Spleen (tissue), 11 donors: ENCODE results near the gene FLNB. TPM values are rescaled to one million over a fixed set of nuclear protein-coding genes. Genes with fewer than 3 reads are reported as not detected.

ENCODE experiments used
- DNase-seq: peaks from one replicate; pipeline ENCODE4 v3.0.0-alpha.2; 2020
- H3K27ac ChIP-seq, 8 donors: fragments of 200-600 bp; sonication (generic) in 7 of 8; 1 replicate in 4 of 8; 2 replicates in 4 of 8; pipeline versions ENCODE4 v1.5.0 to v1.8.0; 2016 to 2021; ENCODE audit warnings: inconsistent platforms in 4 of 8, mild to moderate bottlenecking in 4 of 8, moderate library complexity in 1 of 8
- H3K27me3 ChIP-seq, 7 donors: fragments of 200-600 bp; sonication (generic) in 6 of 7; replicated peaks in 1 of 7; 1 replicate in 4 of 7; 2 replicates in 3 of 7; pipeline versions ENCODE4 v1.5.0 to v1.8.0; 2016 to 2021; ENCODE audit warnings: inconsistent platforms in 3 of 7, mild to moderate bottlenecking in 1 of 7
- H3K36me3 ChIP-seq, 6 donors: fragments of 200-600 bp; sonication (generic) in 5 of 6; 1 replicate in 4 of 6; 2 replicates in 2 of 6; pipeline versions ENCODE4 v1.5.0 to v1.8.0; 2016 to 2021; ENCODE audit warnings: inconsistent platforms in 2 of 6
- H3K4me1 ChIP-seq, 6 donors: fragments of 200-600 bp; sonication (generic) in 5 of 6; 1 replicate in 3 of 6; 2 replicates in 3 of 6; pipeline versions ENCODE4 v1.5.0 to v1.8.0; 2016 to 2021; ENCODE audit warnings: inconsistent platforms in 3 of 6
- H3K4me3 ChIP-seq, 8 donors: fragments of 200-600 bp; sonication (generic) in 7 of 8; 1 replicate in 4 of 8; 2 replicates in 4 of 8; pipeline versions ENCODE4 v1.5.0 to v1.8.0; 2016 to 2021; ENCODE audit warnings: inconsistent platforms in 4 of 8, mild to moderate bottlenecking in 4 of 8, moderate library complexity in 2 of 8
- H3K9me3 ChIP-seq, 8 donors: fragments of 200-600 bp; sonication (generic) in 7 of 8; 1 replicate in 4 of 8; 2 replicates in 4 of 8; pipeline versions ENCODE4 v1.5.0 to v1.8.0; 2016 to 2021; ENCODE audit warnings: inconsistent platforms in 4 of 8
- POLR2A ChIP-seq, 3 donors: fragments of 450-650 bp; IDR thresholded peaks; one replicate each; pipeline ENCODE4 v1.5.1; 2017; ENCODE audit warnings: antibody characterized with exemption in 3 of 3, mild to moderate bottlenecking in 1 of 3
- POLR2AphosphoS5 ChIP-seq, 3 donors: sonication (generic); formaldehyde crosslinking; IDR thresholded peaks; one replicate each; pipeline ENCODE4 v1.5.1; 2017; ENCODE audit warnings: antibody characterized with exemption in 3 of 3
- WGBS, 5 donors: extraction: QIAGEN DNeasy Blood & Tissue Kit in 3 of 5; methylation state at CpG; one replicate each; pipeline versions ENCODE4 v1.1.5 to v1.1.7; 2013 to 2018; 5-methylcytosine and 5-hydroxymethylcytosine counted together
- intact Hi-C: fragments of 100-400 bp; cut with DNase I; formaldehyde crosslinking; loops from one replicate; pipeline ENCODE4 v1.15.0; 2023; ENCODE audit warnings: low total_unique reads
- polyA plus RNA-seq, 3 donors: library from polyadenylated mRNA; stranded (reverse); fragments of 200-250 nt; gene quantifications; one replicate each; pipeline ENCODE4 v1.2.1, GENCODE V29; 2013
- total RNA-seq, 7 donors: library from RNA; depleted of rRNA in 3 of 7; stranded (reverse); fragments of >200 nt in 3 of 7; fragmentation: NEBNext Ultra II Directional in 4 of 7; extraction: Animal tissue kit (Norgen Biotek cat#: 25700) in 4 of 7; gene quantifications; one replicate each; pipeline versions ENCODE4 v1.1.0 to v1.2.1, GENCODE V29; 2016 to 2021
- TF ChIP-seq, protein P1 (sequence below), 11 experiments: fragments of 200-600 bp in 7 of 11; fragments of 450-650 bp in 4 of 11; sonication (generic) in 4 of 11; IDR thresholded peaks in 8 of 11; conservative IDR thresholded peaks in 3 of 11; 1 replicate in 7 of 11; 2 replicates in 4 of 11; pipeline versions ENCODE4 v1.4.0 to v1.8.0; 2016 to 2021; ENCODE audit warnings: antibody characterized with exemption in 11 of 11, inconsistent platforms in 4 of 11, mild to moderate bottlenecking in 1 of 11
- donor health status: healthy with polysubstance abuse.
- donor health status: DM: no; HTN: no; CAD: no; lungs with moderate emphysema.
- donor health status: DM: no; HTN: no; CAD: no.
- donor health status: Bipolar disorder and iron deficiency.
- donor health status: healthy.
- donor health status: DM: no; HTN: no; CAD: no.
- donor health status: DM: yes; HTN: yes; CAD: no.

The FLNB gene
- total and polyA plus RNA-seq, 10 donors = 38.9 to 163 (median 96.7) TPM

DNA sequence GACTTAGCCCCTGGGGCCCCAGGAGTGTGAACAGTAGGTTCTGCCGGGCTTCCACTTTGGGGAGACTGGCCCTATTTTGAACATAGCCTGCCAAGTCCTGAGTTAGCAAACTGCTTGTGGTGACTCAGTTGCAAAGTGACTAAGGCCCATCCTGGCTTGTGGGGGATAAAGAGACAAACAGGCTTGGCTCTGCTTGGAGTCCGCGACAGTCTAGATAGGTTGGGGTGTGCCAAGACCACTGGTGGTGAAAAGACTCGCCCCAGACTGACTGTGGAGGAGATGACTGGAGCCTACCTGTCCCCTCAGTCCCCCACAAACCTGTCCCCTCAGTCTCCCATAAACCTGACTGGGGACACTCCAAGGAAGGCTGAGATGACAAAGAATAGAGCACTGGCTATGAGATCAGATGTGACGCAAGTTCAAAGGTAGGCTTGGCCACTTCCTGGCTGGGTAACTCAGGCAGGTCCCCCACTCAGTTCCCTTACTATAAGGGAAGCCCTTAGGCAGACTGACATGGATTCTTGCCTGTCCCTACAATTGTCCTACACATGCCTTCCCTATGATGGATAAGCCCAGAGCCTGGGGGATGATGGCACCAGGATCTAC is 198.3 kb downstream of the FLNB start:
- intact Hi-C loops = no loop called here

DNA sequence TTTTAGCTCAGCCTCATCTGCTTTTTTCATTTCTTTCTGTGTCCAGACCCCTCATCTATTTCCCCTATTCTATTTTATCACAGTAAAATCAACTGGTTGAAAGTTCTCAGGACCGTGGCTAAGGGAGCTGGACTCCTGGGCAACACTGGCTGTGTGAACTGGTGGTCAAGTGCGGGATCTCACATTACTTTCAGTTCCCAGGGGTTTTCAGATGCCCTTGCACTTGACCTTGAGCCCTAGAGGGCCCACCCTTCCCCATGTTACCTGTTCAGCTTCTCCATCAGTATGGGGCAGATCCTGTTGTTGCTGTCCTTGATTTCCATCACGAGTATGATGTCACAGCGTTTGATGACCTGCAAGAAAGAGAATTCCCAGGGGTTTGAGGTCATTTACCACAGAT is 199.7 kb downstream of the FLNB start:
- peak overlapping the region in 2 of 8 donors; percentile 6 to 56 for H3K4me3 ChIP-seq
- peak overlapping the region in 2 of 8 donors; percentile 25 to 32 for H3K27ac ChIP-seq
- TF ChIP-seq POLR2AphosphoS5 (IDR thresholded peaks at IDR 0.05) = no peak
- TF ChIP-seq, protein P1, sequence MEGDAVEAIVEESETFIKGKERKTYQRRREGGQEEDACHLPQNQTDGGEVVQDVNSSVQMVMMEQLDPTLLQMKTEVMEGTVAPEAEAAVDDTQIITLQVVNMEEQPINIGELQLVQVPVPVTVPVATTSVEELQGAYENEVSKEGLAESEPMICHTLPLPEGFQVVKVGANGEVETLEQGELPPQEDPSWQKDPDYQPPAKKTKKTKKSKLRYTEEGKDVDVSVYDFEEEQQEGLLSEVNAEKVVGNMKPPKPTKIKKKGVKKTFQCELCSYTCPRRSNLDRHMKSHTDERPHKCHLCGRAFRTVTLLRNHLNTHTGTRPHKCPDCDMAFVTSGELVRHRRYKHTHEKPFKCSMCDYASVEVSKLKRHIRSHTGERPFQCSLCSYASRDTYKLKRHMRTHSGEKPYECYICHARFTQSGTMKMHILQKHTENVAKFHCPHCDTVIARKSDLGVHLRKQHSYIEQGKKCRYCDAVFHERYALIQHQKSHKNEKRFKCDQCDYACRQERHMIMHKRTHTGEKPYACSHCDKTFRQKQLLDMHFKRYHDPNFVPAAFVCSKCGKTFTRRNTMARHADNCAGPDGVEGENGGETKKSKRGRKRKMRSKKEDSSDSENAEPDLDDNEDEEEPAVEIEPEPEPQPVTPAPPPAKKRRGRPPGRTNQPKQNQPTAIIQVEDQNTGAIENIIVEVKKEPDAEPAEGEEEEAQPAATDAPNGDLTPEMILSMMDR (IDR thresholded peaks at IDR 0.05 in 8 of 11, conservative IDR thresholded peaks at IDR 0.05 in 3 of 11) = no peak
- no peak for TF ChIP-seq POLR2A (IDR thresholded peaks at IDR 0.05)
- intact Hi-C loops = no loop called here
- WGBS, 5 donors = 78 to 88% (median 80%) methylated on average over 4 of the region's 4 CpGs
- H3K36me3 ChIP-seq = peaks cover 0 to 20% (median 0%) of the 10 kb centered on the region in 6 donors
- no peaks in the 10 kb centered on the region for H3K27me3 ChIP-seq
- H3K4me1 ChIP-seq = peaks cover 0 to 60% (median 21%) of the 10 kb centered on the region in 6 donors
- no peaks in the 10 kb centered on the region for H3K9me3 ChIP-seq
- no peak for DNase-seq

More for the DNA sequence above, 198.3 kb downstream of the FLNB start:
- Histone ChIP-seq H3K9me3 (peaks cover 0 to 5% (median 0%) of the 10 kb centered on the region in 8 donors), H3K27me3 (no peaks in the 10 kb centered on the region), H3K4me1 (peaks cover 4 to 60% (median 29%) of the 10 kb centered on the region in 6 donors), H3K36me3 (peaks cover 0 to 20% (median 0%) of the 10 kb centered on the region in 6 donors), H3K4me3 (peak overlapping the region in 1 of 8 donors; percentile 6), H3K27ac (peak overlapping the region in 4 of 8 donors; percentile 20 to 54 (median 29))
- TF ChIP-seq, protein P1 (IDR thresholded peaks at IDR 0.05 in 8 of 11, conservative IDR thresholded peaks at IDR 0.05 in 3 of 11) = no peak
- TF ChIP-seq POLR2A (IDR thresholded peaks at IDR 0.05) (no peak), POLR2AphosphoS5 (IDR thresholded peaks at IDR 0.05) (no peak)
- 83 to 93% (median 92%) methylated on average over 5 of the region's 5 CpGs for WGBS, 5 donors
- DNase-seq = no peak

DNA sequence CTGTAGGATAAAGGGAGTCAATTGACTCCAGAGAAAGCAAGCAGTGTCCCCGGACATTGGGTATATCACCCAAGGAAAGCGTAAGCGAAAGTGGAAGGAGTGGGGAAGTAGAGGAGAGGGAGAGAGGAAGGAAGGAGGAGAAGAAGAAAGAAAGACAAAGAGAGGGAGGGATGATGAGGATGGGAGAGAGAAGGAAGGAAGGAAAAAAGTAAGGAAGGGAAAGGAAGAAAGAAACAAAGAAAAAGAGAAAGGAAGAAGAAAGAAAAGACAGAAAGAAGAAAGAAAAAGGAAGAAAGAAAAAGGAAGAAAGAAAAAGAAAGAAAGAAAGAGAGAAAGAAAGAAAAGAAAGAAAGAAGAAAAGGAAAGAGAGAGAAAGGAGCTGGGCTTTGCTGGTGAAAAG is 201.7 kb downstream of the FLNB start:
- H3K4me1 ChIP-seq = peaks cover 8 to 63% (median 34%) of the 10 kb centered on the region in 6 donors
- 57 to 96% (median 80%) methylated on average over 3 of the region's 3 CpGs for WGBS, 5 donors
- intact Hi-C loops = no loop called here
- DNase-seq = no peak
- peak overlapping the region in 6 of 8 donors; percentile 52 to 74 (median 56) for H3K27ac ChIP-seq
- H3K4me3 ChIP-seq = peak overlapping the region in 7 of 8 donors; percentile 10 to 56 (median 26)
- H3K36me3 ChIP-seq = peaks cover 0 to 8% (median 0%) of the 10 kb centered on the region in 6 donors
- H3K27me3 ChIP-seq = no peaks in the 10 kb centered on the region
- no peaks in the 10 kb centered on the region for H3K9me3 ChIP-seq
- TF ChIP-seq POLR2AphosphoS5 (IDR thresholded peaks at IDR 0.05) = no peak
- TF ChIP-seq, protein P1 (IDR thresholded peaks at IDR 0.05 in 8 of 11, conservative IDR thresholded peaks at IDR 0.05 in 3 of 11) = no peak
- no peak for TF ChIP-seq POLR2A (IDR thresholded peaks at IDR 0.05)

DNA sequence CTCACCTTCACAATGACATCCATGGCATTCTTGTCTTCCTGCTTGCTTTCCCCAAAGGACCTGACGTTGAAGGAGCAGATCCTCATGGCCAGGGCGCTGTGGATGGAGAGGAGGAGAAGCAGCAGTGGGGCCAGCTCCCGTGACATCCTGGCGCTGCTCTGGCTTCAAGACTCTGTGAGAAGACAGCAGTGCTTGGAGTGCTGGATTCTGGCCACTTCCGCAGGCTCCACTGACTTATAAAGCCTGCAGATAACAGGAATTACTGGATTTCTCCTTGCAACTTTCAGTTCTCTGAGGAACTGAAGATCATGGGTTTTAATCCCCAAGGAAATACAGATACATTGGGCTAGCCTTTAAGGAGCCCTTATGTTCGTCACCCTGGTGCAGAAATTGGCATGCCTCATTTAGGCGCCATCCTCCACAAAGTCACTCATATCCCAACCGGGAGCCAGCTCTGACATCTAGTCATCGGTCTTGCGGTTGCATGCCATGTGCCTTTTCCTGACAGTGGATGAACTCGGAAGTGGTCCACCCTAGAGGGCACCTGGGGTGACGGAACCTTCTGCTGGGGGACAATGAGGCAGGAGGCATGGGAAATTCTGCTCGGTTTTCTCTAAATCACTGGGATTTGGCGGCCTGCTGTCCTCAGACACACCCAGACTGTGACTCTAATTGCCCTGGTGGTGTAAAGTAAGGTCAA is 202.7 kb downstream of the FLNB start, which contains the start of gene DNASE1L3:
TSS of gene DNASE1L3 (minus strand) at position 212 of the 700 bp plus-strand sequence. CDS start at position 146, 66 bp downstream.
- peak in 2 of 3 donors; percentile 42 to 49 for TF ChIP-seq POLR2AphosphoS5 (IDR thresholded peaks at IDR 0.05)
- TF ChIP-seq POLR2A (IDR thresholded peaks at IDR 0.05) = no peak
- WGBS, 5 donors = 60 to 87% (median 77%) methylated on average over 14 of the region's 14 CpGs
- H3K4me3 ChIP-seq = peak within 1 kb of the TSS in 7 of 8 donors; percentile 10 to 56 (median 26)

More for the DNA sequence above, 202.7 kb downstream of the FLNB start, which contains the start of gene DNASE1L3:
- Histone ChIP-seq H3K4me1 (peaks cover 14 to 68% (median 43%) of the 10 kb centered on the region in 6 donors), H3K36me3 (peaks cover 0 to 8% (median 0%) of the 10 kb centered on the region in 6 donors), H3K27me3 (no peaks in the 10 kb centered on the region), H3K9me3 (no peaks in the 10 kb centered on the region), H3K27ac (peak within 1 kb of the TSS in 7 of 8 donors; percentile 10 to 74 (median 56))
- DNase-seq = no peak
- intact Hi-C loops = no loop called here
